ENCODE measurements around the gene CFAP58. TPM values are rescaled to one million over a fixed set of nuclear protein-coding genes. Genes with fewer than 3 reads are reported as not detected.

Gene CFAP58
- total RNA-seq, 2 donors from 2014 or later = 2.4 to 3.8 TPM

GRCh38 chr10:104321226-104321625 is 32.4 kb upstream of the CFAP58 start:
- DNase-seq (no peak), ATAC-seq (peak in 1 of 2 donors; percentile 25)
- intact Hi-C loops (cut with DNase I) = no loop called here

DNA sequence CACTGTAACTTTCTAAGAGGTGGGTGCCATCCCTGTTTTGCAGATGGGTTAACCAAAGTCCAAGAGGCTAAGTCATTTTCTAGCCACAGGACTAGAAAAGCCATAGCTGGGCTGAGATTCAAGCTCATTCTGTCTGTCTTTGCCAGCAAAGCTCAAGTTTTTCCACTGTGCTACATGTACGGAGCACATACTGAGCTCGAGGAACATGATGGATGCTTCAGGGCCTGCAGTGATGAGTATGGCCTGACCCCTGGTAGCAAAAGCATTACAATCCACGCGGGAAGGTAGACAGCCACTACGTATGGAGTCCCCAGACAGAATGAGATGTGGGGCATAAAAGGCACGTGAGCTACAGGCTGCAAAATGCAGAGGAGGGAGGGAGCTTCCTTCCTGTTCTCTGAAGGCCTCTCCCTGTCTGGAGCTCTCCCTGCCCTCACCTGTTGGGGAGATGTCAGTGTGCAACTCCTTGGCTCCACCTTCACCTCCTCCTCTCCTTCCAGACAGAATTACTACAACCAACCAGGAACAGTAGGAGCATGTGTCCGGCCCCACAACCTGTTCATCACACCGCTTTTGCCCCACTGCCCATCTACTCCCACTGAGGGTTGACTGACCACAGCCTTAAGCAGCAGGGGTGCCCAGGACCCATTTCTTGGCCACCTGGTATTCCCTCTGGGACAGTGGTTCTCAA is 31.8 kb upstream of the CFAP58 start:
- ATAC-seq = no peak
- intact Hi-C loops (cut with DNase I) = no loop called here

GRCh38 chr10:104322416-104322782 is 31.2 kb upstream of the CFAP58 start:
- intact Hi-C loops (cut with DNase I) = no loop called here
- DNase-seq = no peak
- no peak for ATAC-seq

More for the DNA sequence above, 31.8 kb upstream of the CFAP58 start:
- no peak for DNase-seq

GRCh38 chr10:104323085-104323484 is 30.5 kb upstream of the CFAP58 start:
- intact Hi-C loops (cut with DNase I) = no loop called here
- DNase-seq (no peak), ATAC-seq (no peak)

GRCh38 chr10:104323760-104324201 is 29.9 kb upstream of the CFAP58 start:
- intact Hi-C loops (cut with DNase I) = no loop called here
- ATAC-seq (no peak), DNase-seq (no peak)

GRCh38 chr10:104324221-104324686 is 29.4 kb upstream of the CFAP58 start:
- intact Hi-C loops (cut with DNase I) = no loop called here
- DNase-seq (no peak), ATAC-seq (no peak)

GRCh38 chr10:104324931-104325330 is 28.7 kb upstream of the CFAP58 start:
- intact Hi-C loops (cut with DNase I) = no loop called here
- DNase-seq = no peak
- no peak for ATAC-seq

GRCh38 chr10:104325436-104326435 is 27.9 kb upstream of the CFAP58 start:
- peak; percentile 64 for DNase-seq
- intact Hi-C loops (cut with DNase I) = loop anchor here in 1 of 2 donors (2.0 kb wide), 1 partner anchor 15 kb away; no protein-coding TSS in a partner anchor
- ATAC-seq = peak in 1 of 2 donors; percentile 1

- intact Hi-C loops (cut with DNase I) = loop anchor here in 1 of 2 donors (2.0 kb wide), 1 partner anchor 16 kb away; no protein-coding TSS in a partner anchor
- ATAC-seq (no peak), DNase-seq (no peak)
These were observed 26.5 kb upstream of the CFAP58 start for GRCh38 chr10:104326991-104327610.

DNA sequence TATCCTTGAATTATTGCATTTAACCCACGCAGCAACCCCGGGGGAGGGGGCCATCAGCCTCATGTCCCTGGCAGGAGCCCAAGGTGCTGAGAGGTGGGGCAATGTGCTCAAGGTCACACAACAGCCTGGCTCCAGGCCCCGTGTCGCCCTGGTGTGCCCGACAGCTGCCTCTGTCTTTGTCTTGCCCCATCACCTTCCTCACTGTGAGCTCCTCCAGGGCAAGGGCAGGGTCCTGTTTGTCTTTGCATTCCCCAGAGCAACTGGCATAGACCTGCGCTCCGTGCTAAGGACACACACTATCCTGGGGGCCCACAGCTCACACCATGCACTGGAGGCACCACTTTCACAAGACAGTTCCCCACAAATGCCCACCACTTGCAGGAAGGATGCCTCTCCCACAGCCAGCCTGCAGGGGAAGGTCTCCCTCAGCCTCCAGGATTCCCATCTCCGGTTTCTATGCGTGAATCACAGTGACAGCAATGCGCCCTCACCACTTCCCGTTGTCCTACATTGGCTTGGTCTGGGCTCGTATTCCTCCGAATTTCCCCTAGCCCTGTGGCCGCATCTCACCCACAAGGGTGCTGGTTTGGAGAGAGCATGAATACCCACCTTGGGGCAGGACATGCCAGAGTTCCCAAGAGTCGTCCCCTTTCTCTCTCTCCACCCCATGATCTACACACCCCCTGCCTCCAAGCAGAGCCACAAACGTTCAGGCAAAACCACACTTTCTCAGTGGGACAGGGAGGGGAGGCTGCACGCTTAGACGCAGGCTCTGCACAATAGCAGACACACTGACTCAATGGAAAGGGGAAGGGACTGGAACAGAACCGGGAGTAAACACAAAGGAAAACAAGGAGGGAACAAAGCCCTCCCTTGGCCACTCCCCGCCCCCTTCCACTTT is 25.6 kb upstream of the CFAP58 start:
- intact Hi-C loops (cut with DNase I) = loop anchor here in 1 of 2 donors (2.0 kb wide), 1 partner anchor 17 kb away; no protein-coding TSS in a partner anchor
- DNase-seq (peak; percentile 71), ATAC-seq (peak; percentile 5 to 9)

DNA sequence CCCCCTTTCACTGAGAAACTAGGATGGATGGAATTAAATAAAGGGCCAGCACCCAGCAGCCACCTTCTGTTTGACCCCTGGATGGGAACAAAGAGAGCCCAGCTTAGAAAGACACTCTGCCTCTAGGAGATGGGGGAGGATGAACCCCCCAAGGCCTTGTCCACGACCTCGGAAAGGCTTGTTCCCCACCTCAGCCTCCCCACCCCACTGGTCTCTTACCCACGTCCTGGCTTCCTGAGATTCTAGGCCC is 25.1 kb upstream of the CFAP58 start:
- DNase-seq (no peak), ATAC-seq (no peak)
- intact Hi-C loops (cut with DNase I) = no loop called here

GRCh38 chr10:104328896-104329710 is 24.5 kb upstream of the CFAP58 start:
- intact Hi-C loops (cut with DNase I) = no loop called here
- DNase-seq (peak; percentile 77), ATAC-seq (peak; percentile 23 to 69)

- ATAC-seq = peak in 1 of 2 donors; percentile 2
- intact Hi-C loops (cut with DNase I) = no loop called here
- DNase-seq = no peak
These were observed 23.9 kb upstream of the CFAP58 start for GRCh38 chr10:104329735-104330134.

GRCh38 chr10:104330168-104331110 is 23.2 kb upstream of the CFAP58 start:
- ATAC-seq = peak; percentile 28 to 36

DNA sequence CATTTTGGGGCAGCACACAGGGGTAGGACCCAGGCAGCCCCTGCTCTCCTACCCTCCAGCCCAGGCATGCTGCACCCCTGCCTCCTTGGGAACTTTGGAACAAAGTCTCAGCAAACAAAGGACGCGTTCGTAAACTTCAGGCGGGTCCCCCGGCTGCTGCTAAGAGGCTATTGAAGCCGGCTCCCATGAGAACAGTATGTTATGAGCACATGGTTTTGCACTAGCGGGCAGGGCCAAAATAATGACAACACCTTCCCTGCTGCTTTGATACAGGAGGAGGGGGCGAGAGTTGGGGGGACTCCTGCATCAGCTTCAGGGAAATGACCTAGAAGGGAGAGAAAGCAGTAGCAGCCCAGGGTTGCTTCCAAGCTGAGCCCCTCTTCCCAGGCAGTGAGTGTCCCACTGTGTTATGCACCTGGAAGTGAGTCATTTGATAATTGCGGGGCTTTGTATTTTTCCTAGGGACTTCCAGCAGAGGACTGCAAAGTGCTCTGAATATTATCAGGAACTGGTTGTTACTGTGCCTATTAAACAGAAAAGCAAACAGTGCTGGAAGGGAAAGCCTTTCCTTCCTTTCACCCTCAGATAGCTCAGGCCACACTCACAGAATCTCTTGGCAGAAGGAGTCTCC is 22.3 kb upstream of the CFAP58 start:
- DNase-seq = peak; percentile 74
- peak; percentile 6 to 25 for ATAC-seq
- intact Hi-C loops (cut with DNase I) = no loop called here

More at GRCh38 chr10:104330168-104331110, 23.2 kb upstream of the CFAP58 start:
- intact Hi-C loops (cut with DNase I) = no loop called here
- peak; percentile 68 for DNase-seq

Measured in left cardiac atrium (tissue), 4 donors.